Vagina (tissue), 2 donors: ENCODE measurements around the gene FADS3.

ENCODE experiments used
- POLR2A ChIP-seq, 2 donors: fragments of 450-650 bp; IDR thresholded peaks; one replicate each; pipeline ENCODE4 v1.6.1; 2017; ENCODE audit warnings: antibody characterized with exemption in 2 of 2, mild to moderate bottlenecking in 2 of 2, moderate library complexity in 2 of 2
- POLR2AphosphoS5 ChIP-seq, 2 donors: sonication (generic); formaldehyde crosslinking; IDR thresholded peaks; one replicate each; pipeline ENCODE4 v1.9.0; 2017; ENCODE audit warnings: antibody characterized with exemption in 2 of 2, mild to moderate bottlenecking in 2 of 2, low read depth in 1 of 2; ENCODE audit not compliant: insufficient read depth in 1 of 2

GRCh38 chr11:61883327-61883726, 8.0 kb downstream of the FADS3 start:
- no peak for TF ChIP-seq POLR2A (IDR thresholded peaks at IDR 0.05)
- TF ChIP-seq POLR2AphosphoS5 (IDR thresholded peaks at IDR 0.05; ENCODE audit: insufficient read depth in 1 of 2, low read depth in 1 of 2) = no peak
